Activated CD4-positive, alpha-beta T cell treated with anti-CD3 and anti-CD28 coated beads, Interleukin-2, amount 10 ng/mL, durations not matched to agents 7 days and 5 days (primary cell): Measurements from ENCODE around the gene WDR70. TPM values are rescaled to one million over a fixed set of nuclear protein-coding genes. Genes with fewer than 3 reads are reported as not detected.

Source experiments
- CTCF ChIA-PET: fragments of 350-600 bp; sonication (Branson Sonifier 250); formaldehyde crosslinking; loops from one replicate; lab custom pipeline; 2021; ENCODE audit warnings: antibody characterized with exemption; lab: Charles Lee
- POLR2A ChIA-PET: fragments of 350-600 bp; sonication (Branson Sonifier 250); formaldehyde crosslinking; loops from one replicate; lab custom pipeline; 2021; ENCODE audit warnings: antibody characterized with exemption; lab: Charles Lee
- DNase-seq: peaks from one replicate; pipeline ENCODE4 v3.0.0-alpha.2; 2020
- H3K27ac Mint-ChIP-seq: one replicate; pipeline ENCODE4 v1.8.0; 2021; ENCODE audit warnings: mild to moderate bottlenecking, moderate library complexity, mixed read lengths
- H3K27me3 Mint-ChIP-seq: one replicate; pipeline ENCODE4 v1.8.0; 2021; ENCODE audit warnings: mixed read lengths
- H3K36me3 Mint-ChIP-seq: one replicate; pipeline ENCODE4 v1.8.0; 2021; ENCODE audit warnings: low read depth, mixed read lengths
- H3K4me1 Mint-ChIP-seq: one replicate; pipeline ENCODE4 v1.8.0; 2021; ENCODE audit warnings: mixed read lengths
- H3K4me3 Mint-ChIP-seq: one replicate; pipeline ENCODE4 v1.8.0; 2021; ENCODE audit warnings: mild to moderate bottlenecking, moderate library complexity, mixed read lengths
- H3K9me3 Mint-ChIP-seq: one replicate; pipeline ENCODE4 v1.8.0; 2021; ENCODE audit warnings: mixed read lengths
- total RNA-seq, 2 experiments: library from RNA; stranded (reverse); gene quantifications; one replicate each; pipeline ENCODE4 v1.2.3, GENCODE V29; 2021

WDR70 gene
- total RNA-seq, 2 experiments from 2014 or later, result 31.8 to 38.3 TPM

DNA sequence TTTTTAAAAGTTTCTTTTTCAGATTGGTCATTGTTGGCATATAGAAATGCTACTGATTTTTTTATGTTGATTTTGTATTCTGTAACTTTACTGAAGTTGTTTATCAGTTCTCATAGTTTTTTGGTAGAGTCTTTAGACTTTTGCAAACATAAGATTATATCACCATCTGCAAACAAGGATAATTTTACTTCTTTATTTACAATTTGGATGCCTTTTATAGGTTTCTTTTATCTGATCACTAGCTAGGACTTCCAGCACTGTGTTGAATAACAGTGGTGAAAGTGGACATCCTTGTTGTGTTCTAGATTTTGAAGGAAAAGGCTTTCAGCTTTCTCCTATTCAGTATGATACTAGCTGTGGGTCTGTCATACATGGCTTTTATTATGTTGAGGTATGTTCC, 170.3 kb downstream of the WDR70 start:
- Mint-ChIP-seq H3K27me3 (no peaks in the 10 kb centered on the region), H3K36me3 (no peaks in the 10 kb centered on the region), H3K27ac (no peak overlapping the region), H3K4me3 (no peak overlapping the region), H3K9me3 (peaks cover 3% of the 10 kb centered on the region), H3K4me1 (peaks cover 8% of the 10 kb centered on the region)
- POLR2A ChIA-PET, result no interaction called here
- no peak for DNase-seq
- CTCF ChIA-PET, result interaction anchor here (0.5 kb wide), 1 partner anchor 30 kb away, joined by 4 read pairs; no protein-coding TSS in a partner anchor

DNA sequence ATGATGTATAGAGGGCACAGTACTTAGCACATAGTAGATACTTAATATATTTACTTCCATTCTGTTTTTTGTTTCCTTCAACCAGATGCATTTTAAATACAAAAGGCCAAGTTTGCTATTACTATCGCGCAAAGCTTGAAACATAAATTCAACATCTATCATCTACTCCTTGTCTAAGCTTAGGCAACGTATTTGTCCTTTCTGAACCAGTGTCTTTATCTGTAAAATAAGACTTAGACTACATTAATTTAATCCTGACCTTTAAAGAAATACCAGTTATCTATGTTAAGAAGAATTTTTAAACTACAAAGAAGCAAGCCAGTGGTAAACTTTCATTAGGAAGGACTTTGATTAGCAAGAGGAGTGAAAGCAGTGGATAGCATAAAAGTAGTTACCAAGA, 173.0 kb downstream of the WDR70 start:
- ChIA-PET CTCF (no interaction called here), POLR2A (no interaction called here)
- Mint-ChIP-seq H3K4me3 (no peak overlapping the region), H3K4me1 (peaks cover 8% of the 10 kb centered on the region), H3K36me3 (no peaks in the 10 kb centered on the region), H3K27ac (no peak overlapping the region), H3K27me3 (no peaks in the 10 kb centered on the region), H3K9me3 (peaks cover 3% of the 10 kb centered on the region)
- DNase-seq, result no peak

DNA sequence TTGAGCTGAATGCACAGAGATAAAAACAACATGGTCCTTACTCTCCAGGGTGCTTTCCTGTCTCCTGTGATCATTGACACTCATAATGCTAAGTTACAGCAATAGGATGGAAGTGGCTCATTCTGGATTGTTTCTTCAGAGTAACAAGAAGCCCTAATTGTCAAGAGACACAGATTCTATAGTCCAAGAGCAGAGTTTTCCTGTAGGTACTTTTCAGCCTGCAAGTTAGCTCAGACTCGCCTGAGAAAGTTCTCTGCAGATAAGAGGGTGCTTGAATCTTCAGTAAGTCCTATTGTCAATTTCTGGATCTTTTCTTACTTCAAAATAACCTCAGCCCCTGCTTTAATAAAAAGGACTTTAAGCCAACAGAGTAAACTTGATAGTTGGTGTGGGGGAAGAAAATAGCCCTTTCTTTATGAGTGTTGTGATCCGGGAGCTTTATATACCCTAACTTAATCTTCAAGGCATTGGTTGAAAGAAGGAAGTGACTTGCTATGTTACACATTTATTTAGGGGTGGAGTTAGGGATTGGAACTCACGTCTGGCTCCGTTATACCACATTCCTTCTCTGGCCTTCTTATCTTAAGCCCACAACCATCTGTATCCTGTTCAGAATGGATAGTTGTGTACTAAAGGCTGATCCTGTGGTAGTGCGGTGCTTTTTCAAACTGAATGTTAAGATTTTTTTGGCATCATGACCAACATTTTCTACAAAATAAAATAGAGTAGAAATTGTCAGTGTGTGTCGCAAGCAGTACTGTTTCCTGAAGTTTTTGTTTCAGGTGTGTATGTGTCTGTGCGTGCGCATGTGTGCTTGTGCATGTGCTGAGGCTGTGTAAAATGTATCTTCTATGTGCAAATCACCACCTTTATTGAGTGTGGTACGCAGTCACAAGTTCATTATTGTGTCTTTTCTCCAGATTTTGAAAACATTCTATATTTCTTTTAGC, 173.9 kb downstream of the WDR70 start:
- ChIA-PET POLR2A (no interaction called here), CTCF (no interaction called here)
- Mint-ChIP-seq H3K36me3 (no peaks in the 10 kb centered on the region), H3K27me3 (no peaks in the 10 kb centered on the region), H3K27ac (no peak overlapping the region), H3K9me3 (peaks cover 3% of the 10 kb centered on the region), H3K4me3 (no peak overlapping the region), H3K4me1 (peaks cover 8% of the 10 kb centered on the region)
- DNase-seq, result no peak

DNA sequence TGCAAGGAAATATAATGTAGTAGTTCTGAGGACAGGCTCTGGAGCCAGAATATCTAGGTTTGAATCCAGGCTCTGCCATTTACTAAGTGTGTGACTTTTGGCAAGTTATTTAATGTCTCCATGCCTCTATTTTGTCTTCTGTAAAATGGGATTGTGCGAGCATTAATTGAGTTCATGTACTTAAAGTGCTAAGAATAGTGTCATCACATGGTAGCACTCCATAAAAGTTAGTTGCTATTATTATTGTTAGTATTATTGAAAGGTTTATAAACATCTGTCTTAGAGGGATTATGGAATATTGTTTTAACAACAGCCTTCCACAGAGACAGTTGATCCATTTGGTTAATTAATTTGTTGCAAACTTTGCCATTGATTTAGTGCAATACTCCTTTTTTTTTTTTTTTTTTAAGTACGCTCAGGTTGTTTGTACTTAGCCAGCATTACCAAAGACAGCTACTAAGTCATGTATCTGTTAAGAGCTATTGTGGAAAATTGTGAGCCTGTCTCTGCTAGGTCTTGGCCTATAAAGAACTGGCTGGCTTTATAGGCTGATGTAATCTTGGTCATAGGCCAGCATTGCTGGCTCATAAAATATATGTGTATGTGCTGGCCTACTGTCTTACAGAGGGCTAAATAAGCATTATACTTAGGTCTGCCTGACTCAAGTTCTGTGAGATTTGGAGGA, 174.7 kb downstream of the WDR70 start:
- Mint-ChIP-seq H3K4me3 (no peak overlapping the region), H3K4me1 (peaks cover 8% of the 10 kb centered on the region), H3K36me3 (no peaks in the 10 kb centered on the region), H3K27me3 (no peaks in the 10 kb centered on the region), H3K9me3 (peaks cover 3% of the 10 kb centered on the region), H3K27ac (no peak overlapping the region)
- DNase-seq, result no peak
- CTCF ChIA-PET, result no interaction called here
- POLR2A ChIA-PET, result interaction anchor here (0.6 kb wide), 1 partner anchor 55 kb away, joined by 3 read pairs; no protein-coding TSS in a partner anchor

DNA sequence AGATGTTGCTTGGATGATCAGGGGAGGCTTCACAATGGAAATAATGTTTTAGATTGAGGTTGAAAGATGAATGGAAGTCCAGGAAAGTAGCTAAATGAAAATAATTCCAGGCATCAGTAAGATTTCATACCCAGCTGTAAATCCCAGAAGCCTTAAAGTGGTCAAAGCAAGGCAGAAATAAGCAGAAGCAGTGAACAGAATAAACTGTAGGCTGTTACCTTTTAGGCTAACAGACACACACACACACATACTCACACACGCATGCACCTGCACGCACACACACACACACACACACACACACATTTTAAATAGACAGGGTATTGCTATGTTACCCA, 175.3 kb downstream of the WDR70 start:
- ChIA-PET CTCF (interaction anchor here (0.6 kb wide), 1 partner anchor 188 kb away, joined by 3 read pairs; no protein-coding TSS in a partner anchor), POLR2A (interaction anchor here (0.6 kb wide), 1 partner anchor 55 kb away, joined by 3 read pairs; no protein-coding TSS in a partner anchor)
- Mint-ChIP-seq H3K36me3 (no peaks in the 10 kb centered on the region), H3K4me3 (no peak overlapping the region), H3K27me3 (no peaks in the 10 kb centered on the region), H3K4me1 (peaks cover 8% of the 10 kb centered on the region), H3K27ac (peak overlapping the region; percentile 46), H3K9me3 (peaks cover 3% of the 10 kb centered on the region)
- no peak for DNase-seq

DNA sequence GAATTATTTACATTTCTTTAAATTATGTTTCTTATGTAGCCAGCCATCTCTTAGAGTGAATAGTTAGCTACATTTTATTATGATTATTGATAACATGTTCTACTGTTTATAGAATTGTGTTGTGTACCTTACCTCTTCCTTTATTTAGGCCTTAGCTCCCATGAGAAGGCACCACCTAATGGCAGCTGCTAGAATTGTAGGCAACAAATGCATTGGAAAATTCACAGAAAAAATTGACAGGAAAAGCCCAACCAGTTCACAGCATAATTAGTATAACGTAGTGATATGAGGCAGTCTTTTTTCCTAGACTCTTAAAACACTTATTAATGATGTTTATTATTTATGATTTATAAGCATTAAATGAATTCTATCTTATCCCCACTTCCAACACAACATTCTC, 175.8 kb downstream of the WDR70 start:
- Mint-ChIP-seq H3K9me3 (peaks cover 3% of the 10 kb centered on the region), H3K27me3 (no peaks in the 10 kb centered on the region), H3K27ac (no peak overlapping the region), H3K36me3 (no peaks in the 10 kb centered on the region), H3K4me3 (no peak overlapping the region), H3K4me1 (peaks cover 8% of the 10 kb centered on the region)
- DNase-seq, result no peak
- CTCF ChIA-PET, result interaction anchor here (0.6 kb wide), 1 partner anchor 189 kb away, joined by 3 read pairs; no protein-coding TSS in a partner anchor
- POLR2A ChIA-PET, result no interaction called here

DNA sequence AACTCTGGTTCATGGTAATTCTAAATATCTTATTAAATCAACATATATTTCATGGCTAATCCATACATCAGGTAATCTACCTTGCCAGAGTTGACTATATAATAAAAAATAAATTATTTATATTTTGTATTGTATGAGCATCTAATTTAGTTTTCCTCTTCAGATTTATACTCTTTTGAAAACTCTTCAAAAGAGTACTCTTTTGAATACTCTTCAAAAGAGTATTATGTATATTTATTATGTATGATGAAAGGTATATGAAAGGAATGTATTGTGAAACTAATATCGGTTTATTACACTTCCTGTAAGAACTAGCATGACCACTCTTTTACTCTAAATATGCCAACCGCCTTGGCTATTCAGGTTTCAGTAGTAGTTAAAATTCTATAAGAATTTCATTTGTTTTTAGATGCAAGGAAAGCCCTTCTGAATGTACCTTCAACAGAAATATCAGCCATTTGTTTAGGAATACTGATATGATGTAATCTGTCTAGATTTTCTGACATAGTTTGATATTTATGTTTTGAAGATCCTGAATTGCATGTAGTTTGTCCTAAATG, 178.7 kb downstream of the WDR70 start:
- H3K4me1 Mint-ChIP-seq, result peaks cover 4% of the 10 kb centered on the region
- H3K36me3 Mint-ChIP-seq, result no peaks in the 10 kb centered on the region
- peaks cover 3% of the 10 kb centered on the region for H3K9me3 Mint-ChIP-seq
- POLR2A ChIA-PET, result no interaction called here
- CTCF ChIA-PET, result no interaction called here
- H3K27ac Mint-ChIP-seq, result no peak overlapping the region
- no peak for DNase-seq
- H3K27me3 Mint-ChIP-seq, result no peaks in the 10 kb centered on the region
- no peak overlapping the region for H3K4me3 Mint-ChIP-seq

DNA sequence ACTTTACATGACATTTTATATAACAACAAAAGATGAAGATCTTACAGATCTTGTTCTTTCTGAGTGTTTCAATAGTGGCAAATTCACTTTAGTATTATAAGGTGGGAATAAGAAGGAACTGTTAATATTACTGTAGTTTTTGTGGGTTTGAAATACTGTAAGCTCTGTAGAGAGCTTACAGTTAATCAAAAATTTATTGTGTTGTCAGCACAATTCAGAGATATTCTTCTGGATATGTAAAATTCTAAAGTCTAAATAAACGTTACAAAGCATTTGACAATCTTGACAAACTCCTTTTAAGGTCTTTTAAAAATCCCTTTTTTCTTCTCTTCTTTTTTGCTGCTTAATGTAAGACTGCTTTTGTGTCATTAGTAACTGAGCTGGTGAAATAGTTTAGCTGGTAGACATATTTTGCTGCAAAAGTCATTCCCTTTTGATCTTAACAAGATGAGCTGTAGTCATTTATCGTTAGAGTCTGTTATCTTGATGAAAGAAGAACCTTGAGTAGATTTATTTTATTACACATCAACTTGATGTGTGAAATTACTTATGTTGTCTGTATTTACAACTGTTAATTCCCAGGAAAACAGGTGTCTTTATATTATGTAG, 186.0 kb downstream of the WDR70 start:
- CTCF ChIA-PET, result no interaction called here
- H3K9me3 Mint-ChIP-seq, result no peaks in the 10 kb centered on the region
- DNase-seq, result no peak
- H3K27me3 Mint-ChIP-seq, result no peaks in the 10 kb centered on the region
- no peaks in the 10 kb centered on the region for H3K36me3 Mint-ChIP-seq
- no peaks in the 10 kb centered on the region for H3K4me1 Mint-ChIP-seq
- POLR2A ChIA-PET, result no interaction called here
- no peak overlapping the region for H3K4me3 Mint-ChIP-seq
- no peak overlapping the region for H3K27ac Mint-ChIP-seq

DNA sequence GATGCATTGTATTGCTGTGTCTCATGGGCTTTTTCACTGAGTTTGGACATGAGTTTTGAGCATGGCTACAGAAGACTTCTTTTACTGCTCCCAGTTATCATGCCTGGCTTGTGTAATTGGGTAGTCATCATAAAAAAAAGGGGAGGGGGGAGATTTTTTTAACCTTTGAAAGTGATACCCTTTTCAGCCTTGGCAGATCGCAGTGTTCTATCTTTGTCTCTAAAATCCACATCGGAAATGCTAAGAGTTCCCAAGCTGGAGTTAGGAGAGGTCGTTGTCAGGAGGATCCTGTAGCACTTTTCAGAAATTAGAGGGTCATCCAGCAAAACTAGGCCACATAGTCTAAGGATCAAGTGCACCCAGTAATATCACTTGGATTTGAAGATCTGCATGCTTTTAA, 188.4 kb downstream of the WDR70 start:
- no peak overlapping the region for H3K4me3 Mint-ChIP-seq
- H3K9me3 Mint-ChIP-seq, result no peaks in the 10 kb centered on the region
- no peak overlapping the region for H3K27ac Mint-ChIP-seq
- no peaks in the 10 kb centered on the region for H3K27me3 Mint-ChIP-seq
- no peaks in the 10 kb centered on the region for H3K36me3 Mint-ChIP-seq
- DNase-seq, result no peak
- ChIA-PET CTCF (no interaction called here), POLR2A (no interaction called here)
- H3K4me1 Mint-ChIP-seq, result no peaks in the 10 kb centered on the region

DNA sequence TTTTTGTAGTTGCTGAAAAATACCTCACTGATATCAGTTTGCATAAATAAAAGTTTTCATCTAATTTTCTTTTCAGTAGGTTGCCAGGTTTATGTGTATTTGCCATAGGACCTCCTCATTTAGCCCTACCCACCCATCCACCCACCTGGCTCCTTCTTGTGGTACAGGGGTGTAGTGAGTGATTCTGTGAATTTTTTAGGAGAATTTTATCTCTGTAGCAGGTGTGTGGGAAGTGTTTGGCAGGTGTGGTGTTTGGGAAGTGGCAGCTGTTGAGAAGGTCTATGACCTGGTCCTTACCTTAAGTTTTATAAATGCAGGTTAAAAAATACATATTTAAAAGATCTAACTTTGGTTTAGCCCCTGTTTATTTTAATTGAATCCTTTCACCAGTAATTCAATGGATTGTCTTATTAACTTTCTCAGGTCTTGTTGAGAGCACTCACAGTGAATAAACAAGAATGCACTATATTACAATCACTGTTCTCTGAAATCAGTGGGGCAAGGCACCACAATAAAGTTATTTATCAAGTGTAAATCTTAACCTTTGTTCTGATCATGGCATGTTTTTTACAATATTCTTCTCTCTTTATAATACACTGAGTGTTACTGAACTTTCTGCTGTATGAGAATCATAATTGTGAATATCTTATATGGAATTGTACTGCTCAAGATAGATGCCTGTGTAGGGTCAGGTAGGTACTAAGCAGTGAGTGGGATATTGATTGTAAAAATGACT, 189.1 kb downstream of the WDR70 start:
- no peaks in the 10 kb centered on the region for H3K4me1 Mint-ChIP-seq
- H3K4me3 Mint-ChIP-seq, result no peak overlapping the region
- H3K9me3 Mint-ChIP-seq, result no peaks in the 10 kb centered on the region
- ChIA-PET CTCF (no interaction called here), POLR2A (no interaction called here)
- H3K36me3 Mint-ChIP-seq, result no peaks in the 10 kb centered on the region
- no peak overlapping the region for H3K27ac Mint-ChIP-seq
- no peaks in the 10 kb centered on the region for H3K27me3 Mint-ChIP-seq
- DNase-seq, result no peak

DNA sequence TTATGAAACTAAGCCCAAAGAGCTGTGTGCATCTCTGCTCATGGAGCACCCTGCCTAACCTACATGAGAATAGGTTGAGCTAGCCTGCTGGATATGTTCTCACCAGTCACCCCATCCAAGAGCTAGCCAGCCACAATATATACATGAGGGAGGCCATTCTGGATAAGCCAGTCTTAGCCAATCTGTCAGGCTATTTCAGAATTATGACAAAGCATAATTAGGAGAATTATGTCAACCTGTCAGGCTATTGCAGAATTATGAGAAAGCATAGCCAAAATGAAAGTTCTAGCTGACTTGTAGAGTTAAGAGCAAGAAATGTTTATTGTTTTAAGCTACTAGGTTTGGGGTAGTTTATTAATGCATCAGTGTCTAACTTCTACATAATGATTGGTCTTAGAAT, 189.8 kb downstream of the WDR70 start:
- Mint-ChIP-seq H3K4me1 (no peaks in the 10 kb centered on the region), H3K9me3 (no peaks in the 10 kb centered on the region), H3K36me3 (peaks cover 2% of the 10 kb centered on the region), H3K27me3 (no peaks in the 10 kb centered on the region), H3K4me3 (no peak overlapping the region), H3K27ac (no peak overlapping the region)
- POLR2A ChIA-PET, result no interaction called here
- CTCF ChIA-PET, result no interaction called here
- no peak for DNase-seq

DNA sequence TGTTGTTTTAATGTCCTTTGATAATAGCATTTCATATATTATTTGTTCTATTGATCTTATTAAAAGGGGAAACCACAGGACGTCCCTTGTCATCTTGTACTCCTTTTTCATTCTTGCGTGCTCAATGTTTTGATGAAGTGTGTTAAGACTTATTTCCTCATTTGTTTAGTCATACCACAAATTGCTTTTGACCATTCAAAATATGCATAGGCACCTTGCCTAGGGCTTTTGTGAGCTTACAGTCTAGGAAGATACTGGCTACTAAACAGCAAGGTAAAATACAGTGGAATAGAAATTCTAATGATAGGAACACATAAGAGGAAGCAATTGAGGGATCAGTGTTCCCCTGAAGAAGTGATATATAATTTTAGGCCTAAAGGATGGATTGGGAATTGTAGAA, 190.3 kb downstream of the WDR70 start:
- DNase-seq, result no peak
- no peaks in the 10 kb centered on the region for H3K27me3 Mint-ChIP-seq
- H3K36me3 Mint-ChIP-seq, result peaks cover 3% of the 10 kb centered on the region
- POLR2A ChIA-PET, result no interaction called here
- no peak overlapping the region for H3K4me3 Mint-ChIP-seq
- H3K27ac Mint-ChIP-seq, result no peak overlapping the region
- CTCF ChIA-PET, result no interaction called here
- H3K4me1 Mint-ChIP-seq, result no peaks in the 10 kb centered on the region
- H3K9me3 Mint-ChIP-seq, result peaks cover under 1% of the 10 kb centered on the region
